ENCODE data around the gene CCR2.
"Not testable (repeated sequence)": the region's sequence is repeated elsewhere in the genome, so short reads cannot be mapped to it uniquely, and the experiment has no call there.

CCR2 gene

DNA sequence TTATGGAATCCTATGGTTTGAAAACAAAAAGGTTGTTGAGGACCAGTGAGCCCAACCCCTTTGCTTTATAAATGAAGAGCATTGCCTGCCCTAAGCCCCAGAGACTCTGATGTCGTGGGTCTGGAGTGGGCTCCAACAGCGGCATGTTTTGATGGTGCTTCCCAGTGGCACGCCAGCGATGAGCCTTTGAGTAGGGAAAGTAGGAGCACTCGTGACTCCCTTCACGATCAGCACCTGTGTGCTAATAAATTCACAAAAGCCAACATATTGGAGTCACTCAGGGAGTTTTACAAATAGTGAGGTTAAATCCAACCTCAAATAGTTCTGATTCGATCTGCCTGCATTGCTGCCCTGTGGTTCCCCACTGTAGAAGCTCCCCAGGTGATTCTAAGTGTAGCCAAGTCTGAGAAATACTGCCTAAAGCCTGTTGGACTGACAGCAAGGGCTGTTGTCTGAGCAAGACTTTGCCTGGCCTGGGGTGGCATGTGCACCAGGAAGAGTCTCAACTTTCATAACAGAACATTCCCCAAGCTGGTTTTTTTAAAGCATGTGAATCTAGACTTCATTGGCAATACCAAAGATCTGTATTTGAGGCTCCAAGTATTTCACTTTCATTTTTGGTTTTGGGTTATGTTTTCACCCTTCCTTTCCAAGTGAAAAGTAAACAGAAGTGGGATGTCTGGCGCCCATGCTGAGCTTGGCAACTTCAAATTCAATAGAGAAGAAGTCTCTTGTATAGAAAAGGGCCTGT is 26.7 kb downstream of the CCR2 start:
- DNase-seq (ENCODE audit: low spot score): no peak

DNA sequence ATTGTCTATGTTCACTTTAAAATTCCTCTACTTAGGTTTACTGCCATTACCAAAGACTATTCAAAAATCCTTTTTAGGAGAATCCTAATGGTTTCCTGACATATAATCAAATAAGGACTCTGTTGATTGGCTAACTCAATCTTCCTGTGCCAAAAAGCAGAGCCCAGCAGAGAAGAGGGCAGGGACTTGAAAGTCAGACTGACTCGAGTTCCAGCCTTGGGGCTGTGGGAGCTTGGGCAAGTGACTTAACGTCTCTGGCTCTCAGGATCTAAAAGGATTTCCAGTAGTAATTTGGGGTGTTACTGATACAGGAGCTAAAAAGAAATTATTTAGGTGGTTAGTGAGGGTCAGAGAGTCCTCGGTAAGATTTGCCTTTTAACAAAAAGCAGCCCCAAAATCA is 27.7 kb downstream of the CCR2 start:
- DNase-seq (ENCODE audit: low spot score): no peak

DNA sequence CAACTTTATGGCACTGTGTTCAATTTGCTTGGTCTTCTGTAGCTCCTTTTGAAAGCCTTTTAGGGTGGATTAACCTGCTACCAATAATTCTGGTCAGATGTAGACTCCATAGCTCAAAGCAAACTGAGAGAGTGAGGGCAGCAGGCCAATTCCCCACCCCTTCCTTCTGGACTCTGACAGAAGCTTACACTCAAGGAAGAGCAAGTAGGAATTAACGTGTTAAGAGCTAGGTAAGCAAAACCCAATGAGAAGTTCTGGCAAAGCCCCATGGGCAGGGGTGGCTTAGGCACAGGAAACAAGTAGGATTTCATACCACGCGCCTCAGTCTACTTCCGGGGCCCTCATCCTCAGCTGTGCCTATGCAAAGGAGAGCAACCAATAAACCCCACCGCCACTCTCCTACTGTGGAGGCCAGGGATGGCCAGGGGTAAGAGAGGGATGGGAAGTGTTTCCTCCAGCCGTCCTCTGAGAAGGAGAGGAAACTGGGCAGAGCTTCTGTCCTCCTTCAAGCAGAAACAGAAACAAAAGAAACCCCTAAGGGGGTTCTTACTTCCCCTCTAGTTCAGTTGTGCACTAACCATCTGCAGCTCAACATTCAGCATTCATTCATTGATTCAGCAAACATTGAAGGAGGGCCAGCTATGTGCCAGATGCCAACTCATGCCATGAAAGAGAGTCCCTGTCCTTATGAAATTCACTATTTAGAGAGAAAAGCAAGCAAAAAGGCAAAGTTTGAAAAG is 29.5 kb downstream of the CCR2 start:
- peak; percentile 47 for DNase-seq (ENCODE audit: low spot score)

DNA sequence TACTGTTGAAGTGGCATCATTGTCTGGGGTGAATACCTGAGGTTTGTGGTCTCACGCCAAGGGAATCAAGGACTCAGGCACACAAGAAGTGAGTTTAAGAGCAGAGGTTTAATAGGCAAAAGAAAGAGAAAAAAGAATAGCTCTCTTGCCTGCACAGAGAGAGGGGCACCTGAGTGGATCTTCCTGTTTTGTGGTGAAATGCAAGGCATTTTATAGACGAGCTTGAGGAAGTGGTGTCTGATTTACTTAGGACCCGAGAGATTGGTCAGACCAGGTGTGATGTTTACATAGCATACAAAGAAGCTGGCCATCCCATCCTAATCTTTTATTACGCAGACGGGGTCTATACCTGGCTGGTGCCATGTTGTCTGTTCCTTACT is 30.0 kb downstream of the CCR2 start:
- no peak for DNase-seq (ENCODE audit: low spot score)

DNA sequence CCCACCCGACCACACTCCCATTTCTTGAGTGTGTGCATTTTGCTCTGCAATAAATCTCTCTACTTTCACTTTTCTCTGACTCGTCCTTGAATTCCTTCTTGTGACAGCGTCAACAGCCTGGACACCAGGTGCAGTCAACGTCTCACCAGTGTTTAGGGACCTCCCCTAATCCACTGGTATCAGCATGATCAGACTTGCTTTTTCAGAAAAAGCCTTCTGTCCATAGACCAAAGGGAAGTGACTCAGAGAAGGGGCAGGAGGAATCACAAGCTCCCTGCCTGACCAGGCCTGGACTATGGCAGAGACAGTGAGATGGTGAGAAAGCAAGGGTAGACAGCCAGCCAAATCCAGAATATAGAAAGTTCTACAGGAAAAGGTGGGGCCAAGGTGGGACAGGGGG is 32.3 kb downstream of the CCR2 start:
- DNase-seq (ENCODE audit: low spot score): no peak

DNA sequence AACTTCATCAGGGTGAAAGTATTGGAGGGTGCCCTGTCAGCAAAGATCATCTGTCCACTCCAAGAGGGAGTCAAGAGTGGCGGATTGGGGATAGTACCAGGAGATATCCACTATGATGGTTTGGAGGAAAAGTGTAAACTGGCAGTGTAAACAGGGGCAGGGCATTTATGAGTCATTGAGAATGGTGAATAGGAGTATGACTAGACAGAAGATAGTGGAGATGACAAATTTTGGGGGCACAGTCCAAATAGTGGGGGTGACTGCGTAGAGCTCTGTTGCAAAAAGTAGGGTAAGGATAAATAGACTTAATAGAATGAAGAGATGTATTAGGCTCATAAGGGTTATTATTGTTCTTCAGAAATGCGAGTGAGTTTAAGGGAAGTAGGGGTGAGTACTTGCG is 34.9 kb downstream of the CCR2 start:
- DNase-seq (ENCODE audit: low spot score): not testable (repeated sequence)

DNA sequence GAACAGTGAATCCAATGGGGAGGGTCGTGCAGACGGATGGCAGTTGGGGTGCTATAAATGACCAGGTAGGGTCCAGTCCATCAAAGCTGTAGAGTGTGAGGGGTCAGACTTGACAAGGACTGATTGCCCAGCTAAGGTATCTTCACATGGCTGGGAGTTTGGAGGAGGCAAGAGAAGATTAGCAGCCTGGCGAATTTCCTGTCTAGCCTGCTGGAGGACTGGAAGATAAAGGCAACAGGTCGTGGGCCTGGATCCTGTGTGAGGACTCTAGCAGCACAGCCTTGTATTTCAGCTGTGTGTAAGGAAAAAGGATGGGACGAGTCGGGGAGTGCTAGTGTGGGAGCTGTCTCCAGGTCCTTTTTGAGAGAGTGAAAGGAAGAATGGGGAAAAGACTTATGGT is 35.4 kb downstream of the CCR2 start:
- no peak for DNase-seq (ENCODE audit: low spot score)

DNA sequence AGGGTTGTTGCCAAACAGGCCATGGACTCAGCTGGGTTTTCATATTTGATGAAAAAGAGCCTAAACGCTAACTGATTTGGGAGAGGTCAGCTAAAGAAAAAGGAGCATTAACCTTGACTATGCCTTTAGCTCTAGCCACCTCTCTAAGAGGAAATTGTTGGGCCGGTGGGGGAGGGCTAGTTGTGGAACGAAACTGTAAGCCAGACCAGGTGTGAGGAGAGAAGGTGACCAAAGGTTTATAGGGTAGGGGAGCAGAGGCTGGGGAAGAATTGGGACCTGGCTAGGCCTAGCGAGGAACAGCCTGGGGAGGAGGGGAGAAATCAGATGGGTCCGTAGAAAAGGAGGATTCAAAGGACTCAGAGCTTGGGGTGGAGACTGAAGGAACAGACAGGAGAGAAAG is 37.6 kb downstream of the CCR2 start:
- DNase-seq (ENCODE audit: low spot score): not testable (repeated sequence)

DNA sequence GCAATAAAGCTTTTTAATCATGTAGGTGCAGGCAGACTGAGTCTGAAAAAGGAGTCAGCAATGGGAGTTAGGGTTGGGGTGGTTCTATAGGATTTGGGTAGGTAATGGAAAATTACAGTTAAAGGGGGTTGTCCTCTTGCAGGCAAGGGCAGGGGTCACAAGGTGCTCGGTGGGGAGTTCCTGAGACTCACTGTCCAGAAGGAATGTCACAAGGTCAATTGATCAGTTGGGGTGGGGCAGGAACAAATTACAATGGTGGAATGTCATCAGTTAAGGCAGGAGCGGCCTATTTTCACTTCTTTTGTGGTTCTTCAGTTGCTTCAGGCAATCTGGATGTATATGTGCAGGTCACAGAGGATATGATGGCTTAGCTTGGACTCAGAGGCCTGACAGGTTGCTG is 39.1 kb downstream of the CCR2 start:
- DNase-seq (ENCODE audit: low spot score): no peak

DNA sequence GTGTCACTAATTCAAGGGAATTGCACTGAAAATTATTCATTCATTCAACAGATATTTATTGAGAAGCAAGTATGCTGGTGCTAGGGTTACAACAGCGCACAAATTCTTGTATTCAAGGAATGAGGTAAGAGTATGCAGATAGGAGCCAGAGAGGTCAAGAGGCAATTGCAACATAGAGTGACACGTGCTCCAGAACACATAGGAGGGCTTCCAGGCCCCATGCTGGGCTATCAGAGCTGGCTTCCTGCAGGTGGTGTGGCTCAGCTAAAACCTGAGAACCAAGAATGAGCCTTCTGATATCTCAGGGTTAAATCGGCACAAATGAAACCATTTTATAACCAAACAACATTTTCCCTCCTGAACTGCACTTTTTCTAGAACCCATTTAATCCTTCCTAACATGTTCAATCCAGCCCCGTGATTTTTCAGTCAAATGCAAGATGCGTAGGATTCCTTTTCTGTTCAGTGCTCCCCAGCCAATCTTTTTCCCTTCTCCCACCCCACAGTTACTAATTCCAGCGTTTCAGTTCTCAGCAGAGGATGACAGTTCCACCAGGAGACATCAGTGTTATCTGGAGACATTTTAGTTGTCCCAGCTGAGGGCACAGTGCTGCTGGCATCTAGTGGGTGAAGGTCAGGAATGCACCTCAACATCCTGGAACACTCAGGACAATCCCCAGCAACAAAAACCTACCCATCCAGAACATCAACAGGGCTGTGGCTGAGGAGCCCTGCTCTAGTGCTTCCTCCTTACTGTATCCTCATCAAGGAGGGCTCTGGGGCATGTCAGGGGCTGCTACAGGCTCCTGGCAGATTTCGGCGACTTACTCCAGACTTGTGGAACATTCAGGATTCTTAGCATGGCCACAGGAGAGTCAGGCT is 39.9 kb downstream of the CCR2 start:
- no peak for DNase-seq (ENCODE audit: low spot score)

DNA sequence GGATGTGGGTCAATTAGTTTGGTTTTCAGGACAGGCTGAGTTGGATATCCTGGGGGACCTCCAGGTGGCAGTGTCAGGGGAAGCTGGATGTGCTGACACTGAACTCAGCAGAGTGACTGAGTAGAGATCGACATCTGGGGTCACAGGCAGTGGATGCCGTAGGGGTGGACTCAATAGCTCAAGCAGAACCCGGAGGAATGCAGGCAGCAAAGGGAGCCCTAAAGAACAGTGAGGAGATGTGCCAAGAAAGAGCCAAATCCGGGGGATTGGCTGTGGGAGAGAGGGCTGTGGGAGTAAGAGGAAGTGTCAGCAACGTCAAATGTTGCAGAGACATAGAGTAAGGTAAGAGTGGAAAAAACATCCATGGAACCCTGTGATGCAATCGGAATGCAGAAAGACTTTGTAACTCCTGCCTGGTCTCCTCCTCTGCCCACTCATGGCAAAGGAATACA is 41.3 kb downstream of the CCR2 start:
- no peak for DNase-seq (ENCODE audit: low spot score)

DNA sequence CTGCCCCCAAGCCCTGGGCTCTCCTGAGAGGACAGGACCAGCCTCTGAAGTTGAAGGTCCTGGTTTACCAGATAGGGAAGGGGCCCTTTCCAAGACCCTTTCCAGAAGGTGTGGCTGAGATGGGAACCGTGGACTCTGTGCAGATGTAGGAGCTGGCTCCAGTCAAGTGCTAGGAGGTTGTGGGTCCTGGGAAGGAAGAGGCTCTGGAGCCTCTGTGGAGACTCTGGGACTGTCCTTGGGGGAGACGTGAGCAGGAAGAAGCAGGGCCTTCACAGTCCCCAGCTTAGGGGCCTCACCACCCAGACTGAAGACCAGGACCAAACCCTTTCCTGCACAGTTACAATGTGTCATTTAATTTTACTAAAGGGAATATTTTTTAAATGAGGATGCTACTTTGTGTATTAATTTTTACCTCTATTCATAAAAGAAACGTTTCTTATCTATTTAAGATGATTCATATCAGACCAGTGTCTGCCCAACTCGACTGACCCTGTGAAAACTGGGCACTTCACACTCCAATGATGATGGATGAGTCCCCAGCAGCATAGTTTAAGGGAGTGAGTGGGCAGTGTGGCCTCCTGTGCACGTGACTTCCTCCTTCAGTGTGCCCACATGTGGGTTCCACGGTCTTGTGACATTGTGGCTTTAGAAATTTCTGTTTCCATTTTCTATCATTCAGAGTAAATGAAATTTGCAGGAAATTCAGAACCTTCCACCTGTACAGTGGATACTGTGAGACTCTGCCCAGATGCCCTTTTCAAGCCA is 42.0 kb downstream of the CCR2 start:
- no peak for DNase-seq (ENCODE audit: low spot score)

DNA sequence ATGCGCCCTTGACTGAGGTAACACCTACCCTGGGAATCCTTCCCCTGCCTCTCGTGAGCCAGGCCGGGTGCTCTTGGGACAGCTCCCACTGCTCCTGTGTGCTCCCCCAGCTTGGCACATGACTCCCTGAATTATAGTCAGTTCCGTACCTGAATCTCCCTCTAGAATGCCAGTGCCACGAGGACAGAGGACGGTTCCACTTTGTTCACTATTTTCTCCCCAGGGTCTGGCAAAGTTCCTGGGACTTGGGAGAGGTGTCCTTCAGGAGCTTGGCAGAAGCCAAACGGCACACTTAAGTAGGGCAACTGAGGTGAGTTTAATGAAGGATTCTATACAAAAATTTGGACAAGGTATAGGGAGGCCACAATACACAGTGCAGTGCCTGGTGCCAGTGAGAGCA is 43.2 kb downstream of the CCR2 start:
- DNase-seq (ENCODE audit: low spot score): no peak

DNA sequence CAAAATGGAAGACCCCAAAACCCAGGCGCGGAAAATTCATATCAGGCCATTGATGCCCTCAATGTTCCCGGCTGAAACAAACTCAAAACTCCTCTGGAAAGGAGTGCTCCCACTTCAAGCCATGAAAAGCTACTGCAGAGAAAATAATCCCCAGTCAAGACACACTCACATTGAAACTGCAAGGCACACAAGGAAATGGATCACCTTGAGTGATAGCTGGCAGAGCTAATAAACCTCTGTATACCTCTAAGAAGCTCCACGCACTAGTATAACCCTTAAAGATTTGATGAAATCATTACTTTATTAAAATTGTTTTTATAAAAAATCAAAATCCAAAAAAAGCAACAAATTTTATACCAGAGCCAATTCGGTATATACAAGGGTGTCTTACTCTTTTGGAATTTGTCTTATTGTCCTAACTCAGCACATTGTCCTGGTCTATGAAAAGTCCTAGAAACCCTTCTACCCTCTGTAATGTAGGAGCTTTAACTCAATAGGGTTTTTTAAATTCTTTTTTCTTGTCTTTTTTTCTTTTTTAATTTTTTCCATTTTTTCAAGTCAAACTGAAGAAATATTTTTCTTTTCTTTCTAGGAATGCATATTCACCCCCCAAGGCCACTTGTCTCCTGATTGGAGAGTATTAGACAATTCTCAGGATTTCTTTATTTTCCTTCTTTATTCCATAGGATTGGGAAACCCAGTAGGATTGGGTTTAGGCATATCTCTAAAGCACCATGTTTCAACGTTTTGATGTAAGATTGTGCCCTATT is 44.5 kb downstream of the CCR2 start:
- no peak for DNase-seq (ENCODE audit: low spot score)

DNA sequence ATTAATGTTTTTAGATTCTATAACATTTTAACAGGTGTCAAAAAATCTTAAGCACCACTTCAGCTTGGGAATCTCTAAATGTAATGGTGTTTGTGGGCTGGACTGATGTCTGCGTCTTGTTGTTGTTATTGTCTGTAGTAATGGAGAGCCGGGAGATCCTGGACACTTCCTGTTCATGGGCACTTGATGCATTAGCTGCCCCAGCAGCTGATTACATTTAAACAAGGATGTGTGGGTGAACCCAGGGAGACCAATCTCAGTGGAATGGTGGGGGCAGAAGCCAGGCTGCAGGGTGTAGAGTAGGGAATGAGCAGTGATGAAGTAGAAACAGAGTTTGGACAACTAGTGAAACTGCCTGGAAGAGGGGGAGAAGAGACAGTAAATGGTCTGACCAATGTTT is 45.2 kb downstream of the CCR2 start:
- DNase-seq (ENCODE audit: low spot score): no peak

DNA sequence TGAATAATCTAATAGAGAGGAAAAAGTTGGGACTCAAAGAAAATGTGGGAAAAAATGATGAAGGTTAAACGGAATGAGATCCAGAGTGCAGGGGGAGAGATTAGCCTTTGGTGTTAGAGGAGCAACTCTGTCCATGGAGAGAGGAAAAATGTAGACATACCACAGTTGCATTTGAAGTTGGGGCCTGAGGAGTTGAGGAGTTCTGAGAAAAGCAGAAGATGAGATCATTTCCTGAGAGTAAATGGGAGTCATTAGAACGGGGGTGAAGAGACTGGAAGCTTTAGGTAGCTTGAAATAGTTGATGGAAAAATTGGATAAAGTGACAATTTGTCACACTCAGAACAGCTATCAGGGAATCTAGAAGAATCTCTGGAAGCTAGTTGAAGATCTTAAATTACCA is 45.6 kb downstream of the CCR2 start:
- no peak for DNase-seq (ENCODE audit: low spot score)

DNA sequence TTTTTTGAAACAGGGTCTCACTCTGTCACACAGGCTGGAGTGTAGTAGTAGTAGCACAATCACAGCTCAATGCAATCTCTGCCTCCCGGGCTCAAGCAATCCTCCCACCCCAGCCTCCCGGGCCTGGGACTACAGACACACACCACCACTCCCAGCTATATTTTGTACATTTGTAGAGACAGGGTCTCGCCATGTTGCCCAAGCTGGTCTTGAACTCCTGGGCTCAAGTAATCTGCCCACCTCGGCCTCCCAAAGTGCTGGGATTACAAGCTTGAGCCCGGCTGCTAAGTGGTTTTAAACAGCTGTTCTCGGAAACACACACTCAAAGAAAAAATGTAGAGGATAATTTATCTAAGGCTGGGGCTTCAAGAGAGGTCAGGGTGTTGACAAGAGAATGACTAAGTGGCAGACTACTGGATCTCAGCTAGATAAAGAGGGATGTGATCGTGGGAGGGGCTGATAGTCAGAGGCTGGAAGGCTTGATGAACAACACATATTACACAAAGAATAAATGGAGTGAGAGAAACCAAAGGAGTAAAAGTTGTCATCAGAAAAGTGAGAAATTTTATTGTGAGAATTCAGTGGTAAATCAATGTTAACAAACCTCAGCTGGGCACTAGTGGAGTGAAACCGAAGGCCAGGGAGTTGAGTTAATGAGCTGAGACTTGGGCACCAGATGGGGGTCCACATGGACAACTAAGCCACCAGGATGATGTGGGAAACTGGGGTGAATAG is 46.3 kb downstream of the CCR2 start:
- no peak for DNase-seq (ENCODE audit: low spot score)

DNA sequence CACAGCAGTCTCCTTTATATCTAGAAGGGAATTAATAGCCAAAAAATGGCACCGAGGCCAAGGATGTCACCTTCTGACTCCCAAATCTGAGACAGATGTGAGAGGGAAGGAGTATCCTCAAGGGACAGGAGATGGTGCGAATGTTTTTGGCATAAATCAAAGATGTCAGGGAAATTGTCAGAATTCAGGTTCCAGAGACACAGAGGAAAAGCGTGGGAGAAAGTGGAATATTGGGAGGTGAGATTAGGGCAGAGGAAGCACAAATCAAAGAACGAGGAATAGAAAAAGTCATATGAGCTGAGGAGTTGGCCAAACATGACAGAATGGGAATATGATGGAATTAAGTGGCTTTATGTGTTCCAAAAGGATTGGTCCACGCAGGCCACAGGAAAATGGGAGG is 46.9 kb downstream of the CCR2 start:
- no peak for DNase-seq (ENCODE audit: low spot score)

DNA sequence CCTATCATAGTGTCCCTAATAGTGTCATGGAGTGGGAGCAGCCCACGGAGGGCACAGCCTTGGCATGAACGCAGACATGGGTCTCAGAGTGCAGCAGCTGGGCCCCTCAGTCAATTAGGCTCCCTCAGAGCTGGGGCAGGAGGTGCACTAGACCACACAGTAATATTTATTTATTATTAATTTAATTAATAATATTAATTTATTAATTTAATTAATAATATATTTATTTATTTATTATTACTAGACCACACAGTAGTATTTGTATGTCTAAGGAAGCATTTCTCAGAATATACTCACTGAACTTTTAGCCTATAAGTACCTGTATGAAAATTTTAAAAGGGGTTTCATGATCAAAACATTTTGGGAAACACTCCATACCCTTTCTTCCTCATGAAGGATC is 47.7 kb downstream of the CCR2 start:
- no peak for DNase-seq (ENCODE audit: low spot score)

DNA sequence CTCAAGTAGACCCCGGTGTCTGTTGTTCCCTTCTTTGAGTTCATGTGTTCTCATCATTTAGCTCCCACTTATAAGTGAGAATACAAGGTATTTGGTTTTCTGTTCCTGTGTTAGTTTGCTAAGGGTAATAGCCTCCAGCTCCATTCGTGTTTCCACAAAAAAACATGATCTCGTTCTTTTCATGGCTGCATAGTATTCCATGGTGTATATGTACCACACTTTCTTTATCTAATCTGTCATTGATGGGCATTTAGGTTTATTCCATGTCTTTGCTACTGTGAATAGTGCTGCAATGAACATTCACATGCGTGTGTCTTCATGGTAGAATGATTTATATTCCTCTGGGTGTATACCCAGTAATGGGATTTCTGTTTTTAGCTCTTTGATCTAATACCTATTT is 49.0 kb downstream of the CCR2 start:
- DNase-seq (ENCODE audit: low spot score): not testable (repeated sequence)

Measured in germinal center (tissue), 1 donor.